NT2/D1 (cell line): ENCODE results near the gene PRKD3.

Experiments
- DNase-seq: peaks from one replicate; pipeline ENCODE4 v3.0.0-alpha.2; 2011; ENCODE audit warnings: low read depth, low spot score
- H3K27me3 ChIP-seq: 2 replicates; pipeline ENCODE4 v1.6.0; 2011; ENCODE audit warnings: mild to moderate bottlenecking; ENCODE audit not compliant: insufficient read length, insufficient read depth
- H3K36me3 ChIP-seq: 2 replicates; pipeline ENCODE4 v1.6.1; 2011; ENCODE audit warnings: mild to moderate bottlenecking, low read length, mixed read lengths; ENCODE audit not compliant: insufficient read depth, insufficient read length
- H3K4me1 ChIP-seq: 2 replicates; pipeline ENCODE4 v1.5.1; 2011; ENCODE audit not compliant: insufficient read depth, insufficient read length
- H3K4me3 ChIP-seq: 2 replicates; pipeline ENCODE4 v1.5.1; 2011; ENCODE audit warnings: low read depth; ENCODE audit not compliant: insufficient read length
- H3K9ac ChIP-seq: 2 replicates; pipeline ENCODE4 v1.6.0; 2011; ENCODE audit warnings: low read depth; ENCODE audit not compliant: insufficient read length
- H3K9me3 ChIP-seq: 2 replicates; pipeline ENCODE4 v1.5.1; 2011; ENCODE audit warnings: mild to moderate bottlenecking, low read length; ENCODE audit not compliant: insufficient read depth
- SUZ12 ChIP-seq: IDR thresholded peaks from 2 replicates; pipeline ENCODE4 v1.6.1; 2011; ENCODE audit not compliant: insufficient read length, insufficient read depth; ENCODE audit errors: extremely low read depth
- YY1 ChIP-seq: IDR thresholded peaks from 2 replicates; pipeline ENCODE4 v1.6.1; 2011; ENCODE audit not compliant: insufficient read length, insufficient read depth
- ZNF274 ChIP-seq: IDR thresholded peaks from 2 replicates; pipeline ENCODE4 v1.6.1; 2011; ENCODE audit warnings: mild to moderate bottlenecking, low read depth, low read length

Gene PRKD3

DNA sequence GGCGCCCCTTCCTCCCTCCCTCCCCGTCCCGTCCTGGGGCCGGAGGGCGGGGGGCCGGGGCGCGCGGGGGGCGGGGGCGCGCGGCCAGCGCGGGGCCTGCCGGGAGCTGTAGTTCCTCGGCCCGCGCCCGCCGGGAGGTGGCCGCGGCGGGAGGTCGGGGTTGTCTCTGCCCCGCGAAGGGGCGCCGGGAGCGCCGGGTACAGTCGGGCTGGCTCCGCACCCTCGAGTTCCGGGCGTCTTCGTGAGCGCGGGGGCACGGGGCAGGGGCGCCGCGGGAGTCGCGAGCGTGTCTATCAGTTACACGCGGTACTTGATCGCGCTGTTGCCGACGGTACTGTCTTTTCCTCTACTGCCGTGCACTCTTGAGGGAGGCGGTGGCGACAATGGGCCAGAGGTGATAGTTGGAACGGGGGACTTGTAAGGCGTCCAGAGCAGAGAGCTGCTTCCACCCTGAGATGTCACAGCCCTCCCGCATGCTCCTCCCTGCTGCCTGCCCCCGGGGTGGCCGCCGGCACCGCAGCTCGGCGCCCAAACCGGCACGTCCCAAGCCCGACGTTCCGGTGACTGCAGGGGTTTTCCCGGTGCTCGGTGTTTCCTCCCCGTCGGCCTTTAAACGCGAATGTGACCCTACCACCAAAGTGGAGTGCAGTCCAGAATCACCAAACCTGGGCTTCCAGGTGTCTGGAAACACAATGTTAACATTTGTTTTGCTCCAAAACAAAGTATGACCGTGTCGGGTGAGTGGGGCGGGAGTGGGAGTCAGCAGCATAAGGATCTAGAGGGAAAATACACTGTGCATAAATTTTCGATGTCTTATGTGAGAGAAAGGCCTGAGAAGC is at the start of gene PRKD3:
TSS of gene PRKD3 (minus strand) at position 48 of the 839 bp plus-strand sequence. CDS start 8,309 bp downstream, outside the sequence.
- H3K9ac ChIP-seq: peak within 1 kb of the TSS; percentile 80
- H3K27me3 ChIP-seq: peaks cover 24% of the 10 kb centered on the region
- no peak for DNase-seq
- H3K9me3 ChIP-seq: no peaks in the 10 kb centered on the region
- peaks cover 12% of the 10 kb centered on the region for H3K36me3 ChIP-seq
- peak within 1 kb of the TSS; percentile 68 for H3K4me3 ChIP-seq
- no peaks in the 10 kb centered on the region for H3K4me1 ChIP-seq
- TF ChIP-seq ZNF274 (no peak), SUZ12 (no peak), YY1 (no peak)

- no peak for TF ChIP-seq YY1
- no peak for TF ChIP-seq ZNF274
- no peak for TF ChIP-seq SUZ12
- no peaks in the 10 kb centered on the region for H3K4me1 ChIP-seq
- no peaks in the 10 kb centered on the region for H3K9me3 ChIP-seq
- H3K4me3 ChIP-seq: no peak overlapping the region
- H3K27me3 ChIP-seq: no peaks in the 10 kb centered on the region
- DNase-seq: no peak
- H3K9ac ChIP-seq: no peak overlapping the region
- H3K36me3 ChIP-seq: no peaks in the 10 kb centered on the region
Observed at GRCh38 chr2:37372000-37372399, 47.4 kb upstream of the PRKD3 start.

DNA sequence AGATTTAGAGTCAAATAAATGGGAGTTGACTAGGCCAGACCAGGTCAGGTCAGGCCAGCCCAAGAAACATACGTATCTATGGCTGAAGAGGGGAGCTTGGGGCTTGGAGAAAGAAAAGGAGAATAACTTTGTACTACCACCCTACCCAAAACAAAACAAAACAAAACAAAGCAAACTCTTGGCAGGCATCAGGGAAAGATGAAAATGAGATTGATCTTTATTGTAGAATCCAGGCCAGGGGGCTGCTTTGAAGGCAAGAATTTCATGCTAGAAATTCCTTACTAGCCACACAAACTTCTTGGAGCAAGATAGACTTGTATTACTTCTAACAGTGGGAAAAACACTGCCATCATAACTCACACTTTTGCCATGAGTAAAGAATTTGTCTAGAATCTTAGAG is 46.0 kb upstream of the PRKD3 start:
- no peak for TF ChIP-seq YY1
- no peak for TF ChIP-seq SUZ12
- TF ChIP-seq ZNF274: no peak
- no peak for DNase-seq
- no peak overlapping the region for H3K9ac ChIP-seq
- no peaks in the 10 kb centered on the region for H3K4me1 ChIP-seq
- H3K9me3 ChIP-seq: no peaks in the 10 kb centered on the region
- no peaks in the 10 kb centered on the region for H3K36me3 ChIP-seq
- no peaks in the 10 kb centered on the region for H3K27me3 ChIP-seq
- H3K4me3 ChIP-seq: no peak overlapping the region

- TF ChIP-seq YY1: no peak
- no peak for TF ChIP-seq ZNF274
- no peak for TF ChIP-seq SUZ12
Observed at GRCh38 chr2:37367984-37368383, 43.4 kb upstream of the PRKD3 start.

DNA sequence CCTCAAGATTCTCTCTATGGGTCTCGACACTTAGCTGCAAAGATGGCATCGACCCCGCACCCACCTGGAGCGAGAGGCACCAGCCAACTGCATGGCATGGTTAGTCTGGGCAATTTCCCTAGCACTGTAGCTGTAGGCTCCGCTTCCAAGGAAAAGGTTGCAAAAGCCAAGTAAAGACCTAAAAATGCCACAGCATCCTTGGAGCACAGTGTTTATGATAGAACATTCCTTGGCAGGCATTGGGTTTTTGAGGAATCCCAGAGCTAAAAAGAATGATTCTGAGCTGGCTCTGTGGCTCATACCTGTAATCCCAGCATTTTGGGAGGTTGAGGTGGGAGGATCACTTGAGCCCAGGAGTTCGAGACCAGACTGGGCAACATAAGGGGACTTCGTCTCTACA is 42.7 kb upstream of the PRKD3 start:
- TF ChIP-seq SUZ12 (no peak), YY1 (no peak), ZNF274 (no peak)
- Histone ChIP-seq H3K36me3 (no peaks in the 10 kb centered on the region), H3K4me1 (no peaks in the 10 kb centered on the region), H3K9ac (no peak overlapping the region), H3K27me3 (no peaks in the 10 kb centered on the region), H3K4me3 (no peak overlapping the region), H3K9me3 (no peaks in the 10 kb centered on the region)
- no peak for DNase-seq

More at GRCh38 chr2:37367984-37368383, 43.4 kb upstream of the PRKD3 start:
- no peak overlapping the region for H3K9ac ChIP-seq
- no peaks in the 10 kb centered on the region for H3K9me3 ChIP-seq
- no peak for DNase-seq
- no peaks in the 10 kb centered on the region for H3K36me3 ChIP-seq
- H3K4me1 ChIP-seq: no peaks in the 10 kb centered on the region
- H3K27me3 ChIP-seq: no peaks in the 10 kb centered on the region
- no peak overlapping the region for H3K4me3 ChIP-seq

DNA sequence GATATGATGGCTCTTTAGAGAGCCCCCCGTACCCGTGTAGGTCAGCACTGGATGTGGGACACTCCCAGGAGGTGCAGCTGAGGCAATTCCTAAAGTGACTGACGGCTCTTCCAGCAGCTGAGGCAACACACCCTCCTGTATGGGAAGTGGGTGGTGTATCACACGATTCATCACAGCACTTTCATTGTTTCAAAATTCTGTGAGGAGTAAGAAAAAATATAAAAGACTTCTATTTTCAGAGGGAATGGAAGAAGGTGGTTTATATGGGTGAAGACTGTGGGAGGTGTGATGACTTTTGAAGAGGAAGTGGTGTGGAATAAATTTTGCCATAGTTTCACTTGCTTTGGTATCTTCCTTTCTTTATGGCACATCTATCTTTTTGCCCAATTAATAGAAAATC is 42.1 kb upstream of the PRKD3 start:
- Histone ChIP-seq H3K9ac (no peak overlapping the region), H3K36me3 (no peaks in the 10 kb centered on the region), H3K4me1 (no peaks in the 10 kb centered on the region), H3K4me3 (no peak overlapping the region), H3K27me3 (no peaks in the 10 kb centered on the region), H3K9me3 (no peaks in the 10 kb centered on the region)
- no peak for DNase-seq
- TF ChIP-seq ZNF274 (no peak), YY1 (no peak), SUZ12 (no peak)

DNA sequence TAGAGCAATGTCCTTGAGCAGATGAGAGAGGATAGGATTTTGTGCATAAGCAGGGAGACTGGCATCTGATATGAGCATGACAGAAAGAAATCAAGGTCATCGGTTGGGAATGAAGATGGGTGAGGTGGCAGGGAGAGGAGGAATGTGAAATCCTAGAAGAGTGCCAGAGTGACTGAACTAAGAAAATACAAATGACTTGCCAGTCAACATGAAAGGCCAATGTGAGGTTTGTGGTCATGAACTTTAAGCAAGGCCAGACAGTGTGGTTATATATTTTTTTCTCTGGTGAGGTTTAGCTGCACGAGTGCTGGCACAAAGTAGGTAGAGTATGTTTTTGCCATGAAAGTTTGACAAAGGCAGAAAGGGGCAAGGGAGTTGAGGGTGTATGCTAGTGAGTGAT is 41.0 kb upstream of the PRKD3 start:
- no peak overlapping the region for H3K9ac ChIP-seq
- no peak for DNase-seq
- H3K27me3 ChIP-seq: no peaks in the 10 kb centered on the region
- no peaks in the 10 kb centered on the region for H3K9me3 ChIP-seq
- TF ChIP-seq ZNF274 (no peak), YY1 (no peak), SUZ12 (no peak)
- no peaks in the 10 kb centered on the region for H3K4me1 ChIP-seq
- no peak overlapping the region for H3K4me3 ChIP-seq
- H3K36me3 ChIP-seq: no peaks in the 10 kb centered on the region

DNA sequence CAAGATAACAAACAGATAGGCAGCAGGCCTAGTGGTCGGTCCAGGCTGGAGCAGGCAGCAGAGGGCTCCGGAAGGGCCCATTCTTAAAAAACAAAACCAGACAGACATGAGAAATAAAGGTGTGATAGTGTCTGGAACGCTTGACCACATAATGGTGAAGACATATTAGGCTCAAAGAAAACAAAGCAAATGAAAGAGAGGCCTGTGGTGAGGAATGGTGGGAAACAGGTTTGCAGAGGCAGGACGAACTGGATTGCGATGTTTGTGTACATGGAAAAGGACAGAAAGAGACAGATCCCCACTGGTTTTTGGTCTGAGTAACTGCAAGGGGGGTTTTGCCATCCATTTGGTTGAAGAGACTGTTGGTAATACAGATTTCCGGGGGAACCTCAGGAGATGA is 39.7 kb upstream of the PRKD3 start:
- no peak for DNase-seq
- no peak overlapping the region for H3K9ac ChIP-seq
- H3K9me3 ChIP-seq: no peaks in the 10 kb centered on the region
- no peaks in the 10 kb centered on the region for H3K36me3 ChIP-seq
- no peaks in the 10 kb centered on the region for H3K4me1 ChIP-seq
- TF ChIP-seq YY1 (no peak), ZNF274 (no peak), SUZ12 (no peak)
- H3K27me3 ChIP-seq: no peaks in the 10 kb centered on the region
- H3K4me3 ChIP-seq: no peak overlapping the region
